PC-3 (cell line): ENCODE measurements around the gene CASZ1. TPM values are rescaled to one million over a fixed set of nuclear protein-coding genes. Genes with fewer than 3 reads are reported as not detected.
A peak's percentile ranks its signal among the peaks of the same experiment; 100 is the strongest.

Experiments
- ATAC-seq: fragments of 200-7000 bp; cut with Tn5 transposase; 2 replicates; pipeline ENCODE4 v1.9.1; 2020; ENCODE audit warnings: mild to moderate bottlenecking, moderate library complexity
- BruUV-seq: library from RNA; stranded (reverse); fragments of 400-500 nt; replicated peaks from 2 replicates; lab custom pipeline; 2021; lab: Mats Ljungman, UMichigan
- CTCF ChIA-PET: fragments of 300-600 bp; sonication (Branson Sonifier 250); formaldehyde crosslinking; loops from one replicate; lab custom pipeline; 2022; ENCODE audit warnings: antibody characterized with exemption; lab: Charles Lee
- POLR2A ChIA-PET: fragments of 300-600 bp; sonication (Branson Sonifier 250); formaldehyde crosslinking; loops from one replicate; lab custom pipeline; 2022; ENCODE audit warnings: antibody characterized with exemption; ENCODE audit not compliant: unreplicated experiment; lab: Charles Lee
- DNase-seq: peaks from one replicate; pipeline ENCODE4 v3.0.0-alpha.2; 2015
- H2AFZ ChIP-seq: fragments of 300-600 bp; sonication (generic); 2 replicates; pipeline ENCODE4 v1.6.0; 2016; ENCODE audit warnings: antibody characterized with exemption, low read length
- H3F3A ChIP-seq: fragments of 300-600 bp; sonication (generic); one replicate; pipeline ENCODE4 v1.6.0; 2017; ENCODE audit warnings: antibody characterized with exemption, low read length, control low read depth, mild to moderate bottlenecking; ENCODE audit not compliant: unreplicated experiment
- H3K27ac ChIP-seq: fragments of 300-600 bp; sonication (generic); 2 replicates; pipeline ENCODE4 v1.5.1; 2016; ENCODE audit warnings: mild to moderate bottlenecking, low read length
- H3K27me3 ChIP-seq: fragments of 300-600 bp; sonication (generic); 2 replicates; pipeline ENCODE4 v1.6.1; 2016; ENCODE audit warnings: low read length, mixed read lengths
- H3K36me3 ChIP-seq: fragments of 300-600 bp; sonication (generic); 2 replicates; pipeline ENCODE4 v1.6.1; 2016; ENCODE audit warnings: low read depth, mixed run types, low read length, mixed read lengths
- H3K4me1 ChIP-seq: fragments of 300-600 bp; sonication (generic); 2 replicates; pipeline ENCODE4 v1.5.1; 2016; ENCODE audit warnings: low read length; ENCODE audit not compliant: insufficient read depth
- H3K4me2 ChIP-seq: fragments of 300-600 bp; sonication (generic); 2 replicates; pipeline ENCODE4 v1.6.0; 2016; ENCODE audit warnings: low read length
- H3K4me3 ChIP-seq: fragments of 300-600 bp; sonication (generic); 2 replicates; pipeline ENCODE4 v1.5.1; 2016; ENCODE audit warnings: mild to moderate bottlenecking, low read length, mixed read lengths
- H3K79me2 ChIP-seq: fragments of 300-600 bp; sonication (generic); 2 replicates; pipeline ENCODE4 v1.6.1; 2017; ENCODE audit warnings: low read length, mixed read lengths
- H3K9ac ChIP-seq: fragments of 300-600 bp; sonication (generic); 2 replicates; pipeline ENCODE4 v1.6.0; 2016; ENCODE audit warnings: mild to moderate bottlenecking, low read length
- H3K9me2 ChIP-seq: fragments of 300-600 bp; sonication (generic); replicated peaks from 2 replicates; pipeline ENCODE4 v1.6.1; 2016; ENCODE audit warnings: mixed run types, low read length, mixed read lengths
- H3K9me3 ChIP-seq: fragments of 300-600 bp; sonication (generic); 2 replicates; pipeline ENCODE4 v1.6.1; 2016; ENCODE audit warnings: low read length, mixed read lengths
- H4K20me1 ChIP-seq: fragments of 300-600 bp; sonication (generic); 2 replicates; pipeline ENCODE4 v1.6.1; 2016; ENCODE audit warnings: low read length, mixed read lengths
- CTCF ChIP-seq: fragments of 300-600 bp; sonication (generic); conservative IDR thresholded peaks from 2 replicates; pipeline ENCODE4 v1.5.1; 2017; ENCODE audit warnings: antibody characterized with exemption, low read depth, mild to moderate bottlenecking, low read length
- EZH2 ChIP-seq: fragments of 300-600 bp; sonication (generic); IDR thresholded peaks from one replicate; pipeline ENCODE4 v1.6.1; 2017; ENCODE audit warnings: antibody characterized with exemption, mild to moderate bottlenecking, low read length; ENCODE audit not compliant: unreplicated experiment
- EZH2phosphoT487 ChIP-seq: fragments of 300-600 bp; sonication (generic); IDR thresholded peaks from 2 replicates; pipeline ENCODE4 v1.6.1; 2018; ENCODE audit warnings: mild to moderate bottlenecking, antibody characterized with exemption, low read length, borderline replicate concordance
- intact Hi-C: fragments of 100-400 bp; cut with micrococcal nuclease; formaldehyde crosslinking; loops from 2 replicates; pipeline ENCODE4 v1.9.0; 2023
- total RNA-seq: library from RNA; depleted of rRNA; stranded (reverse); fragments of >200 nt; gene quantifications from 2 replicates; pipeline ENCODE4 v1.2.3, GENCODE V29; 2014

CASZ1 gene
- total RNA-seq, 1 experiment from 2014 or later, result 12.8 TPM

DNA sequence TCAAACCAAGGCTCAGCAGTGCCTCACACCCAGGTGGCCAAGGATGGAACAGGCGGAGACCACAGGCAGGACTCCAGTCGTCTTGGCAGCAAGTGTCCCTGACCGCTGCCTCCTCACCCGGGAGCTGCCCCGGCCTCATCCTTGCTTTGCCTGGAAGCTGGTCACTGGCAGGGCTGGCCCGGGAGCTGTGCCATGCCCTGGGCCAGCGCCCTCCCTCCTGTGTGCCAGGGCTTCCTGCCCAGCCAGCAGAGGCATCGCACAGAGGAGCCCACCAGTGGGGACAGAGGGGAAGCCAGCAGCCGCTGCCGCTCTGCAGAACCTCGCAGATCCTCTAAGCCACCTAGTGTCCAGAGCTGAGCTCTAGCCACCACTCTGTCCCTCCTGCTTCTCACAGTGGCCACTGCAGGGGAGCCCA is 7.8 kb downstream of the CASZ1 start:
- Histone ChIP-seq H3K9ac (no peak overlapping the region), H3F3A (no peaks in the 10 kb centered on the region), H3K9me3 (no peaks in the 10 kb centered on the region), H3K36me3 (no peaks in the 10 kb centered on the region), H3K4me1 (peaks cover 11% of the 10 kb centered on the region), H3K79me2 (0 out of 2 replicates have a peak, but pooled peaks cover 3% of the 10 kb centered on the region), H3K9me2 (no peaks in the 10 kb centered on the region), H2AFZ (no peak overlapping the region), H4K20me1 (no peaks in the 10 kb centered on the region), H3K4me3 (no peak overlapping the region), H3K27me3 (no peaks in the 10 kb centered on the region), H3K4me2 (no peak overlapping the region), H3K27ac (no peak overlapping the region)
- intact Hi-C loops, result no loop called here
- POLR2A ChIA-PET, result no interaction called here
- TF ChIP-seq CTCF (peak; percentile 38), EZH2phosphoT487 (no peak), EZH2 (no peak)
- DNase-seq, result peak; percentile 21
- no TSS peak for BruUV-seq
- peak; percentile 91 for ATAC-seq
- CTCF ChIA-PET, result no interaction called here

DNA sequence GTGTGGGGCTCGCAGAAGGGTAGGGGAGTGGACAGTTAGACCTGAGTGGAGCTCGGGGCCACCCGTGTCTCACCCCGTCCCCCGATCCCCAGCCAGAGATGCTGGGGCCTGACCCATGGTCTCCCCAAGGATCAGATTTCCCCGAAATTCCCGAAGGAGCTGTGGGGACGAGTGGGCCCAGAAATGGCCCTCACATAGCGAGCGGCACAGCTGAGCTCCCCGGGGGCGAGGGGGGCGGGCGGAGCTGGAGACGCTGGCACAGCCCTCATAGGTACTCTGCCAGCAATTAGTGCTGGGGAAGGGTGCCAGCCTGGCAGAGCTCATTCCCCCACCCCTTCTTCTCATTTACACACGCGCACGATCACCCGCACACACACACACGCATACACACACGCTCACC is 9.2 kb downstream of the CASZ1 start:
- H3K27me3 ChIP-seq, result no peaks in the 10 kb centered on the region
- no peak overlapping the region for H3K9ac ChIP-seq
- CTCF ChIA-PET, result no interaction called here
- H4K20me1 ChIP-seq, result no peaks in the 10 kb centered on the region
- no peak overlapping the region for H3K27ac ChIP-seq
- H3K9me3 ChIP-seq, result no peaks in the 10 kb centered on the region
- H3K9me2 ChIP-seq, result no peaks in the 10 kb centered on the region
- 0 out of 2 replicates have a peak, but pooled peaks cover 3% of the 10 kb centered on the region for H3K79me2 ChIP-seq
- H3K4me2 ChIP-seq, result no peak overlapping the region
- no peak for TF ChIP-seq CTCF
- TF ChIP-seq EZH2, result no peak
- no peak for TF ChIP-seq EZH2phosphoT487
- ATAC-seq (no peak), DNase-seq (no peak)
- H3K36me3 ChIP-seq, result no peaks in the 10 kb centered on the region
- no peaks in the 10 kb centered on the region for H3F3A ChIP-seq
- BruUV-seq, result no TSS peak
- POLR2A ChIA-PET, result no interaction called here
- H3K4me1 ChIP-seq, result peaks cover under 1% of the 10 kb centered on the region; the same call in 1 of the 2 replicates
- no peak overlapping the region for H2AFZ ChIP-seq
- no peak overlapping the region for H3K4me3 ChIP-seq
- intact Hi-C loops, result no loop called here

DNA sequence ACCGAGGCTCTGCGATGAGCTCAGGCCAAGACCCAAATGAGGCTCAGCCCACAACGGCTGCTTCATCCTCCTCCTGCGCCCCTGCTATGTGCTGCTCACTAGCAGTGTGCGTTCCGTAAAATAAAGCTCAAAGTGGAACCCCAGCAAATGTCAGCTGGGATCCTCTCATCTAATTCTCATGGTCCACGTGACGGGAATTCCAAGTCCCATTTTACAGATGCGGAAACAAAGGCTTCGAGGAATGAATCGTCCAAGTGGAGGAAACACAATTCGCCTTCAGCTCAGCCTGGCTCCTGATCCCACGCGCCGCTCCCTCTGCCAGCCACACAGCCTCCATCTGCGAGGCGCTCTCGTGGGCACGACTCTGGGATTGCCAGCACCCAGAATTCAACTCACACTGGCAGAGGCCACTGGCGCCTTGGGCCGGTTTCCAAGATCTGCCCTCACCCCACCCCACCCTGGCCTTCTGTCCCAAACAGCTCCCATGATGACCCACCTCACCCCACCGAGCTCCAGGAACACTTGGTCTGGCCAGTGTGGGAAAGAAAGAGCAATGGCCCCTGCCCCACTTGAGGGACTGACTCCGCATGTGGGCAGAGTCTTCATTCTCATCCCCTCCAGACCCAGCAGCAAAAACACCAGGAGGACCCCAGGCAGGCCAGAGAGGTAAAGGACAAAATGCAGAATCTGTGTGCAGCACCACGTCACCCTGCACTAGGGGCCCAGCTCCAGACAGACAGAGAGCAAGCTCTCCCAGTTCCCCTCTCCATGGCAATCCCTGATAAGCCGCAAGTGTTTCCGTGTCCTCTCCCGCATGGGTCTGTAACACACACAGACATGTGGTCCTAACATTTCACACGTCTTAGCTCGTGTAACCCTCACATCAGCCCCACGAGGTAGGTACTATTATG is 10.5 kb downstream of the CASZ1 start:
- no peak overlapping the region for H3K4me3 ChIP-seq
- H3K9ac ChIP-seq, result no peak overlapping the region
- DNase-seq, result no peak
- ChIA-PET POLR2A (no interaction called here), CTCF (no interaction called here)
- no peaks in the 10 kb centered on the region for H3K27me3 ChIP-seq
- H3K4me2 ChIP-seq, result no peak overlapping the region
- no peaks in the 10 kb centered on the region for H4K20me1 ChIP-seq
- no peak for TF ChIP-seq EZH2
- H3K79me2 ChIP-seq, result no peaks in the 10 kb centered on the region
- no peaks in the 10 kb centered on the region for H3K9me3 ChIP-seq
- intact Hi-C loops, result no loop called here
- no peaks in the 10 kb centered on the region for H3K4me1 ChIP-seq
- no peaks in the 10 kb centered on the region for H3K36me3 ChIP-seq
- no peak overlapping the region for H2AFZ ChIP-seq
- BruUV-seq, result no TSS peak
- H3K9me2 ChIP-seq, result no peaks in the 10 kb centered on the region
- no peak overlapping the region for H3K27ac ChIP-seq
- ATAC-seq, result no peak
- H3F3A ChIP-seq, result no peaks in the 10 kb centered on the region
